ENCODE data around the gene TARBP2. TPM values are rescaled to one million over a fixed set of nuclear protein-coding genes. Genes with fewer than 3 reads are reported as not detected.
A peak's percentile ranks its signal among the peaks of the same experiment; 100 is the strongest.
"Not testable (repeated sequence)": the region's sequence is repeated elsewhere in the genome, so short reads cannot be mapped to it uniquely, and the experiment has no call there.

TARBP2 gene
- total RNA-seq, 2 experiments from 2014 or later = 32.6 to 35.9 TPM

GRCh38 chr12:53532524-53533445 is 31.7 kb downstream of the TARBP2 start:
- DNase-seq = no peak
- ChIA-PET POLR2A (no interaction called here), CTCF (interaction anchor here (0.7 to 1.6 kb wide), 7 partner anchors 10 to 335 kb away, joined by 3 to 4 read pairs (median 3); partner anchors contain the start of gene MAP3K12)
- no peaks in the 10 kb centered on the region for H3K27me3 Mint-ChIP-seq
- H3K4me3 Mint-ChIP-seq = no peak overlapping the region
- no peak overlapping the region for H3K27ac Mint-ChIP-seq
- H3K36me3 Mint-ChIP-seq (ENCODE audit: low read depth) = peaks cover 40% of the 10 kb centered on the region
- H3K9me3 Mint-ChIP-seq = no peaks in the 10 kb centered on the region
- no peaks in the 10 kb centered on the region for H3K4me1 Mint-ChIP-seq

DNA sequence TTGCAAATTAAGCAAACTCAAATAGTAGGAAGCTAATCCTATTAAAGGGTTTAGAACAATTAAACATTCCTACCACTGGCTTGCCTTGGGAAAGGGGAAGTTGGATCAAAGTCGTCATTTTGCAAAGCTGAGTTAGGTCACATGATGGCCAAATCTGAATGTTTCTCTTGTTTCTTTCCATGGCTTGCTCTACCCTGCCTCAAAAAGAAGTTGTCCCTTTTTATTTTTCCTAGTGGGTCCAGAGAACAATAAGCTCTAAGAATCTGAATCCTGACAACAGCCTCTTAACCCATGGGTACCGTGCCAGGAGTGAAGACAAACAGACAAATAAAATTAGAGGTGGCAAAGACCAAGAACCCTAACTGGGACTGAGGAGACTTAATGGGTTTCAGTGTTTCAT is 32.4 kb downstream of the TARBP2 start:
- CTCF ChIA-PET = interaction anchor here (0.7 to 1.6 kb wide), 5 partner anchors 10 to 336 kb away, joined by 3 to 4 read pairs (median 3); no protein-coding TSS in a partner anchor
- H3K27me3 Mint-ChIP-seq = no peaks in the 10 kb centered on the region
- POLR2A ChIA-PET = no interaction called here
- no peak overlapping the region for H3K27ac Mint-ChIP-seq
- H3K4me3 Mint-ChIP-seq = no peak overlapping the region
- H3K4me1 Mint-ChIP-seq = no peaks in the 10 kb centered on the region
- DNase-seq = no peak
- H3K9me3 Mint-ChIP-seq = no peaks in the 10 kb centered on the region
- peaks cover 40% of the 10 kb centered on the region for H3K36me3 Mint-ChIP-seq (ENCODE audit: low read depth)

DNA sequence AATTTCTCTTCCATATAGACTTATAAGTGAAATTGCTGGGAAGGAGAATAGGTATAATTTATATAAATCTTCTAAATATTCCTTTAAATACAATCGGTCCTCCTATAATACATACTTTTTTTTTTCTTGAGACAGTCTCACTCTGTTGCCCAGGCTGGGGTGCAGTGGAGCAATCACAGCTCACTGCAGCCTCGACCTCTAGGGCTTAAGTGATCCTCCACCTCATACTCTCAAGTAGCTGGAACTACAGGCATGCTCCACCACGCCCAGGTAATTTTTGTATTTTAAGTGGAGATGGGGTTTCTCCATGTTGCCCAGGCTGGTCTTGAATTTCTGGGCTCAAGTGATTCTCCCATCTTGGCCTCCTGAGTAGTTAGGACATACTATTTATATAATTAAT is 35.9 kb downstream of the TARBP2 start:
- Mint-ChIP-seq H3K27ac (no peak overlapping the region), H3K36me3 (ENCODE audit: low read depth) (peaks cover 37% of the 10 kb centered on the region), H3K27me3 (no peaks in the 10 kb centered on the region), H3K4me1 (no peaks in the 10 kb centered on the region), H3K4me3 (no peak overlapping the region), H3K9me3 (no peaks in the 10 kb centered on the region)
- DNase-seq = no peak
- ChIA-PET CTCF (interaction anchor here (0.6 to 0.9 kb wide), 2 partner anchors 99 to 190 kb away, joined by 3 to 4 read pairs; no protein-coding TSS in a partner anchor), POLR2A (no interaction called here)

DNA sequence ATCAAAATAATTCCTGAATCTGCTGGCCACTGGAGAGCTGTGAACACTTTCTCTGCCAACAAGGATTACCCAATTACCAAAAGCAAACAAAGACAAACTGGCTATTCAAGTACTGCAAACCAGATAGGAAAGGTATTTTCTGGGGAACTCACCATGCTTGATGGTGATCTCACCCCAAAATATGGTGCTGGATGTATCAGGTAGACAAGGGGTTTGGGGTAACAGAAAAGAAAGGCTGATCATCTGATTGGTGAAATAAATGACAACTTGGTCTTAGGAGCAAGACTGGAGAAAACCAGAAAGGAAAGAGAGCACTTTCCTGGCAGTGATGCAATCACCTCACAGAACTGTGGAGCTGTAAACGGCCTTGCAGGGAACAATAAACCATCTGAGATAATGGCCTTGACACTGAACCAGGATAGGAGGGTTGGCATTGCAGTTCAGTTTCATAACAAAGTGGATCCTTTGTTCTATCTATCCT is 37.2 kb downstream of the TARBP2 start:
- POLR2A ChIA-PET = interaction anchor here (0.7 kb wide), 1 partner anchor 177 kb away, joined by 3 read pairs; no protein-coding TSS in a partner anchor
- peaks cover 29% of the 10 kb centered on the region for H3K36me3 Mint-ChIP-seq (ENCODE audit: low read depth)
- H3K27me3 Mint-ChIP-seq = no peaks in the 10 kb centered on the region
- CTCF ChIA-PET = interaction anchor here (1.6 kb wide), 1 partner anchor 139 kb away, joined by 5 read pairs; no protein-coding TSS in a partner anchor
- no peaks in the 10 kb centered on the region for H3K9me3 Mint-ChIP-seq
- no peak for DNase-seq
- H3K4me1 Mint-ChIP-seq = peaks cover under 1% of the 10 kb centered on the region
- no peak overlapping the region for H3K27ac Mint-ChIP-seq
- H3K4me3 Mint-ChIP-seq = no peak overlapping the region

DNA sequence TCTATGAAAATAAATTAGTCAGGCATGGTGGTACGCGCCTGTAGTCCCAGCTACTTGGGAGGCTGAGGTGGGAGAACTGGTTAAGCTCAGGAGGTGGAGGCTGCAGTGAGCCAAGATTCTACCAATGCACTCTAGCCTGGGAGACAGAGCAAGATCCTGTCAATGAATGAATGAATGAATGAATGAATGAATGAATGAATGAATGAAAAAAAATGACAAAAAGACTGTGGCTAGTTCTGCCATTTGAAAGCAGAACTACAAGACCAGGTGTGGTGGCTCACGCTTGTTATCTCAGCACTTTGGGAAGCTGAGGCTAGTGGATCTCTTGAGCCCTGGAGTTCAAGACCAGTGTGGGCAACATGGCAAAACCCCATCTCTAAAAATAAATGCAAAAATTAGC is 38.4 kb downstream of the TARBP2 start:
- POLR2A ChIA-PET = no interaction called here
- no peak overlapping the region for H3K27ac Mint-ChIP-seq
- CTCF ChIA-PET = interaction anchor here (0.5 to 1.6 kb wide), 5 partner anchors 9 to 155 kb away, joined by 3 to 5 read pairs (median 3); no protein-coding TSS in a partner anchor
- no peak overlapping the region for H3K4me3 Mint-ChIP-seq
- H3K9me3 Mint-ChIP-seq = no peaks in the 10 kb centered on the region
- H3K36me3 Mint-ChIP-seq (ENCODE audit: low read depth) = peaks cover 23% of the 10 kb centered on the region
- peaks cover 10% of the 10 kb centered on the region for H3K4me1 Mint-ChIP-seq
- DNase-seq = no peak
- no peaks in the 10 kb centered on the region for H3K27me3 Mint-ChIP-seq

- Mint-ChIP-seq H3K4me3 (no peak overlapping the region), H3K27me3 (no peaks in the 10 kb centered on the region), H3K36me3 (ENCODE audit: low read depth) (peaks cover 18% of the 10 kb centered on the region), H3K27ac (peak overlapping the region; percentile 70), H3K9me3 (no peaks in the 10 kb centered on the region), H3K4me1 (peaks cover 14% of the 10 kb centered on the region)
- peak; percentile 68 for DNase-seq
- CTCF ChIA-PET = interaction anchor here (0.6 to 3.3 kb wide), 14 partner anchors 8 to 203 kb away, joined by 3 to 24 read pairs (median 4); partner anchors contain the start of gene ATP5MC2
- POLR2A ChIA-PET = interaction anchor here (1.7 kb wide), 1 partner anchor 132 kb away, joined by 9 read pairs; the partner anchor contains the start of gene ATP5MC2
These were observed 42.5 kb downstream of the TARBP2 start for GRCh38 chr12:53543539-53543938.

DNA sequence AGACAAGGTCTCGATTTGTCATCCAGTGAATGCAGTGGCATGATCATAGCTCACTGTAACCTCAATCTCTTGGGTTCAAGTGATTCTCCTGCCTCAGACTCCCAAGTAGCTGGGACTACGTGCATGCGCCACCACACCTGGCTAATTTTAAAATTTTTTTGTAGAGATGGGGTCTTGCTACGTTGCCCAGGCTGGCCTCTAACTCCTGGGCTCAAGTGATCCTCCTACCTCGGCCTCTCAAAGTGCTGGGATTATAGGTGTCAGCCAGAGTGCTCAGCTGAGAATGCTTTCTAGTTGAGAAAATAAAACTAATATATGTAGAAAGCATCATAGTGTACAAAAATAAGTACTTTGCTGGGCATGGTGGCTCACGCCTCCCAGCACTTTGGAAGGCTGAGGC is 47.3 kb downstream of the TARBP2 start:
- H3K27ac Mint-ChIP-seq, H3K9me3 Mint-ChIP-seq, H3K4me3 Mint-ChIP-seq, DNase-seq, H3K27me3 Mint-ChIP-seq: not testable (repeated sequence)
- ChIA-PET CTCF (interaction anchor here (0.6 to 1.1 kb wide), 5 partner anchors 8 to 129 kb away, joined by 3 to 4 read pairs (median 3); partner anchors contain the start of gene ATP5MC2), POLR2A (interaction anchor here (0.6 kb wide), 1 partner anchor 496 kb away, joined by 4 read pairs; no protein-coding TSS in a partner anchor)
- Mint-ChIP-seq H3K4me1 (peaks cover 21% of the 10 kb centered on the region), H3K36me3 (ENCODE audit: low read depth) (peaks cover 21% of the 10 kb centered on the region)

- H3K4me1 Mint-ChIP-seq, POLR2A ChIA-PET, H3K27me3 Mint-ChIP-seq, H3K9me3 Mint-ChIP-seq, H3K4me3 Mint-ChIP-seq, H3K27ac Mint-ChIP-seq, DNase-seq: not testable (repeated sequence)
- peaks cover 21% of the 10 kb centered on the region for H3K36me3 Mint-ChIP-seq (ENCODE audit: low read depth)
- CTCF ChIA-PET = interaction anchor here (0.6 to 1.7 kb wide), 3 partner anchors 12 to 125 kb away, joined by 3 to 4 read pairs (median 3); partner anchors contain the start of gene ATP5MC2
These were observed 49.0 kb downstream of the TARBP2 start for GRCh38 chr12:53550131-53550530.

DNA sequence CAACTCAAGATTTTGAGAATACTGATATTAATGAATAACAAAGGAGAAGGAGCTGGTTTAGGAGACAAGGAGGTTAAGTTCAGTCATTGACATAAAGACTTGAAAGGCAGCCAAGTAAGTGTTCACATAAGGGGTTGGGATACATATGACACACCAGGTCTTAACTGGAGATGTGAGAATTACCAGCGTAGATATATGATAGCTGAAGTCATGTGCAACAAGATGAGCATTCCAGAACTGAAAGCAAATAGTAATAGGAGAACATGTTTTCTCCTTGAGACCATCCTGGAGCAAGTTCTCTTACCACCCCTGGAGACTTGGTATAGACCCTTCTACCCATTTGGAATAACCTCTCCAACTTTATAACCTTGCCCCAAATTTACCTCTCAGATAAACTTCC is 49.5 kb downstream of the TARBP2 start:
- Mint-ChIP-seq H3K4me1 (peaks cover 9% of the 10 kb centered on the region), H3K9me3 (no peaks in the 10 kb centered on the region), H3K27ac (no peak overlapping the region), H3K27me3 (no peaks in the 10 kb centered on the region), H3K36me3 (ENCODE audit: low read depth) (peaks cover 21% of the 10 kb centered on the region), H3K4me3 (no peak overlapping the region)
- DNase-seq = no peak
- ChIA-PET CTCF (interaction anchor here (0.7 to 1.7 kb wide), 3 partner anchors 11 to 125 kb away, joined by 3 to 4 read pairs (median 3); partner anchors contain the start of gene ATP5MC2), POLR2A (no interaction called here)

DNA sequence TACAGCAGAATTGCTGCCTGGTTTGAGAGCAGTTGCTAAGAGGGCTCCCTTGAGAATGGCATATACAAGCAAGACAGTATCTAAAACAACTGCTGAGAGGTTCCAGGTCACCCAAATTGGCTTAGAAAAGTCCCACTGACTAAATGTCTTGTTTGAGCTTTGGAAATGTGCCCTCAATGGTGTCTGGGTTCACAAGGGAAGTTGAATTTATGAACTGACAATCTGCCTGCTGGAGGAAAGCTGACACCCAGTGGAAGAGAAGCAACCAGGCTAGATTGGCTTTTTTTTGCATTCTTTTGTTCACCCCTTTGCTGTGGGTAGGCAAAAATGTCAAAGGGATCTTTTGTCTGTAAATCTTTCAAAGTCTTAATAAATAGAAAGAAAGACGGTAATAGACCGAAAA is 50.8 kb downstream of the TARBP2 start:
- peaks cover 21% of the 10 kb centered on the region for H3K36me3 Mint-ChIP-seq (ENCODE audit: low read depth)
- POLR2A ChIA-PET = no interaction called here
- peaks cover 9% of the 10 kb centered on the region for H3K4me1 Mint-ChIP-seq
- DNase-seq = no peak
- H3K27ac Mint-ChIP-seq = no peak overlapping the region
- CTCF ChIA-PET = interaction anchor here (0.7 to 1.1 kb wide), 3 partner anchors 8 to 35 kb away, joined by 3 to 4 read pairs (median 4); no protein-coding TSS in a partner anchor
- H3K27me3 Mint-ChIP-seq = no peaks in the 10 kb centered on the region
- H3K9me3 Mint-ChIP-seq = no peaks in the 10 kb centered on the region
- H3K4me3 Mint-ChIP-seq = no peak overlapping the region

DNA sequence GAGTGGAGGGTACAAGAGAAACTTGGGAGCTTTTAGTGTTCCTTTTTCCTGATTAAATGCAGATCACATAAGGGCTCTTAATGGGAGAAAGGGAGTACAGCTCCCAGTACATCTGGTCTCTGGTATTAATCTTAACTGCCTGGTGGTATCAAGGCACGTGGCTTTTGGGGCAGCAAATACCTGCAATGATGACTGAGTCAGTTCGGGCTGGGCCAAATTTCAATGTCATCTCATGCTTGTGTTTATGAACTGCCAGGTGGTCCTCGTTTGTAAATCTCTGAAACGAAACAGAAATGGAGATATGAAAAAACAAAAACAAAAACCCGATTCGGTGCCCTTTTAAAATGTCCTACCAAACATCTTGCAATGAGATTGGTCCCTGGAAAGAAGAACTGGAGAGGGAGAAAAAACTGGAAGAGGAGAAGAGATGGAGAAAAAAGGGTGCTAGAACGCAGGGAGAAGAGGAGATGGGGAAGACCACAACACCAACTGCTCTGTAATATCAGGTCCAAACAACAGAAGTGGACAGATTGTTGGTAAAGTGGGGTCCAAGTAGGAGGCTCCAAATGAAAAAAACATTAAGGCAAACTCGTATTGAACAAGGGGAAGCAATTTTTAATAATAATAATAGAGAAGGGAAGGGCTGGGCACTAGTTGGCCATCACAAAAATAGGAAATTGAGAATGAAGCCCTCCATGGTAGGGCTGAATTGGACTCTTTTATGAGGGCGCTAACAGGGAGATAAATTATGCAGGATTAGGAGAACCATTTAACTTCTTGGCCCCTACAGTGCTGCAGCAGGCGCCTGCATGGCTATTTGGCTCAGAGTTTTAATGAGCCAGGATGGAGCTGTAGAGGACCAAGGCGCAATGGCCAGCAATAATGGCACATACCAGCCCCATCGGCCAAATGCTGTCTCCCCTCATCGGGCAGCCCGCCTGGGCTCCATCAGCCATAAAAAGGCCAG is 51.6 kb downstream of the TARBP2 start:
- DNase-seq = no peak
- no peak overlapping the region for H3K27ac Mint-ChIP-seq
- no peaks in the 10 kb centered on the region for H3K9me3 Mint-ChIP-seq
- peaks cover 20% of the 10 kb centered on the region for H3K36me3 Mint-ChIP-seq (ENCODE audit: low read depth)
- no peaks in the 10 kb centered on the region for H3K27me3 Mint-ChIP-seq
- ChIA-PET CTCF (interaction anchor here (0.7 kb wide), 1 partner anchor 9 kb away, joined by 4 read pairs; no protein-coding TSS in a partner anchor), POLR2A (no interaction called here)
- H3K4me1 Mint-ChIP-seq = peaks cover 12% of the 10 kb centered on the region
- no peak overlapping the region for H3K4me3 Mint-ChIP-seq
